GM18858 (cell line): ENCODE results near the gene RPRD1B.

Experiments used
- ATAC-seq: cut with Tn5 transposase; IDR thresholded peaks from one replicate; pipeline ENCODE4 v1.9.1; 2021; ENCODE audit not compliant: unreplicated experiment

The RPRD1B gene, protein sequence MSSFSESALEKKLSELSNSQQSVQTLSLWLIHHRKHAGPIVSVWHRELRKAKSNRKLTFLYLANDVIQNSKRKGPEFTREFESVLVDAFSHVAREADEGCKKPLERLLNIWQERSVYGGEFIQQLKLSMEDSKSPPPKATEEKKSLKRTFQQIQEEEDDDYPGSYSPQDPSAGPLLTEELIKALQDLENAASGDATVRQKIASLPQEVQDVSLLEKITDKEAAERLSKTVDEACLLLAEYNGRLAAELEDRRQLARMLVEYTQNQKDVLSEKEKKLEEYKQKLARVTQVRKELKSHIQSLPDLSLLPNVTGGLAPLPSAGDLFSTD

DNA sequence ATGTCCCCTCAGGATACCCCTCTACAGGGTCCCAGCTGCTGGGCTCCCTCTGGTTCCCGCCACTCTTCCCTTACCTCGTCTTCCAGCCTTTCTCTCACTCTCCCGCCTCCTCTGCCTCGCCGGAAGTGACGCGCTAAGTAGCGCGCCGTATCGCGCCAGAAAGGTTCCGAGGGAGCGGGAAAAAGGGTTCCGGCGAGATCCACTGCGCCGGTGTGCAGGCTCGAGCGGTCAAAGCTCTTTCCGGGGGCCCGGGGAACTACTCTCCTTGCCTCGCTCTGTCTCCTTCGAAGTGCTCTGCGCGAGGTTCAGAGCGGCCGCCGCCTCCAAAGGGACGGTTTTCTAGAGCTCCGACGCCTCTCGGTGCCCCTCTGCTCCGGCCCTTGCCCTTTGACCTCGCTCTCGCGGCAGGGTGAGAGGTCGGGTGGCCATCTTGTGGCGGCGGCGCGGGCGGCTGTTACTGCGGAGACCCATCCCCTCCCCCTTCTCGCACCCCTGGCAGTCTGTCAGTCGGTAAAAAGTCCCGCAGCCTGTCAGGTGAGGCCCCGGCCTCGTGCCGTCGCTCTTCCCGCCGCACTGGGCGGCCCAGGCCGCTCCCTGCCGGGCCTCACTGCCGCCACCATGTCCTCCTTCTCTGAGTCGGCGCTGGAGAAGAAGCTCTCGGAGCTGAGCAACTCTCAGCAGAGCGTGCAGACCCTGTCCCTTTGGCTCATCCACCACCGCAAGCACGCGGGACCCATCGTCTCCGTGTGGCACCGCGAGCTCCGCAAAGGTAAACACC, at the start of gene RPRD1B, which contains the start of gene TTI1:
Gene RPRD1B, plus strand, starts transcription at position 417 of the 778 bp plus-strand sequence. Its CDS starts 202 bp downstream, at position 619.
Gene TTI1, minus strand, starts transcription at position 127 of the 778 bp plus-strand sequence. CDS start 19,640 bp downstream, outside the sequence.
- ATAC-seq, result peak; percentile 65

DNA sequence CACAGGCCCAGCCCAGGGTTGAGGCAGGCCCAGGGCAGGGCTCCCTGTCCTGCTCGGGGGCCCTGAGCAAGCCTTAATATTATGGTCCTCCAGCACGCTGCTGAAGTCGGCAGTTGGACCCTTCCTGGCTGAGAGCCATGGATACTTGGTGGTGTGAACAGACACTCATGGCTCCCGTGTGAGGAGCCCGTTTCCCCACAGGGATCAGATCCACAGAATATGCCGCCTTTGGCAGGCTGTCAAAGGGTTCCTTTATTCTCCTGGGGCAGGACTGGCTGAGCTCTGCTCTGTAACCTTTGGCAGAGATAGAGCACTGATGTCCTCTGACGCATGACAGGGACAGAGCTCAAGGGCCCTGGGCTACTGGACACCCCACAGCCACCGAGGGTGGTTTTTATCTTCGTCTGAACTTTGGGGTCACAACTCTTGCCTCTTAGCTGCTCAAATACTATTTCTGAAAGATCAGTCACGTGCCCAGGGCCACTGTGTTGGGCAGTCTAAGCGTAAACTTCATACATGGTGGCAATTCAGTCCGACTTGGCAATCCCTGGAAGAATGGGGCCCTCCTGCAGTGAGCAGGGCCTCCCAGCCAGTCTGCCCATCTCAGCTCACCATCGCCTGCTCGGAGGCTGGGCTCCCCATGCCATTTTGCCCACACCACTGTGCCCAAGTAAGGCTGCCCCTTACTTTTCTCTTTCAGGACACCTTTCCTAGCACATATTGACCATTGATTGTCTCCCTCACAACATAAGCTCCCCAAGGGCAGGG, 49.3 kb upstream of the RPRD1B start:
- ATAC-seq, result no peak

DNA sequence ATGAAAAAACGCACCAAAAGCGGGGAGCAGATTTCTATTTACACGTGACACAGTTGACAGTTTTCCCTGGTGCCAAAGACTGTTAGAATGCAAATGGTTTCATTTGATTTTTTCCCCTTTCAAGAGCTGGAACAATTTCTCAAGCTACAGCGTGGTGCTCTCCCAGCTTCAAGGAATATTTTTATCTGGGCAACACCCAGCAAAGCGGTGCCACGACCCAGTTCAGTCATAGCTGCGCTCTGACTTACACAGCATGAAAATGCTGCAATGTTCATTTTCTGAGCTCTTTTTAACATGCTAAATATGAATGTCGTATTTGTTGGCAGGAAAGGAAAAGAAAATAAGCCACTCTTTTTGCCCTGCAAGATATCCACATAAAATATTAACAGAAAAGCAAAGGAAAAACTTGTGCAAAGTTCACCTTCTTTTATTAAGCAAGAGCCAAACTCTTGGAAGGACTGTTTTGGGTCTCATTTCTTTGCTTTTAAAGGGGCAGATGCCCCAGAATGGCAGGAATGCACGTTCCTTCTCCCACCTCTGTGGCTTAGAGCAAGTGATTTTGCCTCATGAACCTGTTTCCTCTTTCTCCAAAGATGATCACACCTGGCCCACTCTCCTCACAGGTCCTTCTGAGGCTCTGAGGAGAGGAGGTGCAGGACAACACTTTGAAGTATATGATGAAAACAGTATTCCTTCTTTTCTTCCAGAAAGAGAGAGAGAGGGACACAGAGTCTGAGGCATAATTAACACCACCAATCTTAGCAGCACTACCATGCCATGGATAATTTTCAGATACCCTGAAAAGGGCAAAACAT, 47.3 kb upstream of the RPRD1B start:
- ATAC-seq, result no peak

DNA sequence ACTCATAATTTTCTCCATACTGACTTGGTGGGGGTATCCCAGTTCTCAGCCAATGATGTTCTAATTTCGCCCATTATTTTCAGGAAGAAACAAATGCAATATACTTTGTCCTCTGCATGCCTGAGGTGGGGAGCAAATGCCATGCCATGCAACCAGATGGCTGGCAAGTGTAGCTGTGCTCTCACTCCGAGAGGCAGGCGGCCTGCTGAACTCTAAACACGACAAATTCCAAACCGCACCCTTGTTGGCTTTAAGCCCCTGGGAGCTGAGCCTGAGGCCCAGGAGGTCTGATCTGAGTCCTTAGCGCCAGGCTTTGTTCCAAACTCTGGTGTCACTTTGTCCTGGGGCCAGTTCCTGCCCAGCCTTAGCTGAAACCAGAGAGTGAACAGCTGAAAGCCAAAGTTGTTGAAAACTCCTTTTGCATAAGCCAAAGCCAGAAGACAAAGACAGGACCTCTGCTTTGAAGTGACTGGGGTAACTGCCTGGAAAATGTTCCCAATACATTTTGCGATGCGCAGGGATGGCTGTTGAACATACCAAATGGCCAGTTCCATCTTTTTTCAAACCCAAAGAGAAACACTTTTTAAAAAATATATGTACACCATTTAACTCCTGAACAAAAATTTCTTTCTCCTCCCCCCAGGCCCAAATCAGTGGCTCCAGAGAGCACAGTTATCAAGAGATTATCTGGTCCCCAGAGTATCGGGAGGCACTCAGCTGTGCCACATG, 46.5 kb upstream of the RPRD1B start:
- no peak for ATAC-seq

DNA sequence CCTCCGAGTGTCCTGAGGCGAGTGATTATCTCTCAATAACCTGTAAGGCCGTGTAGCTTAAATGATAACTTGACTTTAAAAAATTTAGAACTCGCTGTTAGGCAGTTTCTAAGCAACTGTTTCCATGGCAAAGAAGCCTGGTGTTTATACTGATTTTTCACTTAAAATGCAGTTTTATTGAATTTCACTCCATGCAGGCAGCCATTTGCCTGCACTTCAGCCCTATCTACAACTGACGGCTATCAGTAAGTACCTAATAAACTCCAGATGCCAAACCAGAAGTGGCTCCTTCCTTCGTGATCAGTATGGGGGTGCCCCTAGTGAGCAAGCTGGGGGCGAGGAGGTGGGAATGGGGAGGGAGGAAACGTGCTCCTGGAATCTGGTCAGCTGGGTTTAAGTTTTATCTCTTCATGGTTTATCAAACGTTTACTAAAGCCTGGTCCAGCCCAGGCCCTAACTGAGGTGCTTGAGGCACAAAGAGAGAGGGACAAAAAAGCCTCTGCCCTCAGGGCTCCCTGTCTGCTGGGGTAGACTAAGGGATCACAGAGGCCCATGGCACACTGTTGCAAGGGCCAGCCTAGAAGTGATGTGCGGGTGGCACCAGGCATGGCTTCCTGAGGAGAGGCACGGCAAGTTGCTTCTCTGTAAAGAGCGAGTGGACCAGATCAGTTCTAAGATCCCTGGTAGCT, 45.8 kb upstream of the RPRD1B start:
- ATAC-seq, result no peak

DNA sequence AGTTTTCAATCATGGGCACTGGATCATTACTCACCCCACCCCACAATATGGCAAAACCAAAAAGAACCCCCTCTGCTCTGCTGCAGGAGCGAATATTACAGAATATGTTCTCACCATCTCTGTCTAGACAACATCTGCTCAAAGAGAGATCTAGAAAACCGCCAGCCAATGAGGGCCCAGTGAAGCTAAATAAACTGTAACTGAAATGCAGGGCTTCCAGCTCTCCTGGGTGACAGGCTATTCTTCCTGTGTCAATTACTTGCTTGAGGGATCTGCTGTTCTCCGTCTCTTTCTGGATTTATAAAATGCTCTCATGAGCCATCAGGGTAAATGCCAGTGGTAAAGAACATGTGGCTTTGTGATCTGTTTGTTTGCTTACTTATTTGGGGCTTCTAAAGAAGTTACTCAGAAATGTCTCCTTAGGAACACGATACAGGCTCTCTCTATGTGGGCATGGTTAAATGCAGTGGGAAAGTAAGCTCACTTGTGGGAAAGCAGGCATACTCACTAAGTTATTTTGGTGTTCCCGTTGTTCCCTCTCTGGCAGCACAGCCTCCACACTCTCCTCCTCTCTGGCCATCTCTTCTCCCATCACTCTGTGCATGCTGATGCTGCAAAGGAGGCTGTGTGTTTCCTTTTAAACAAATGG, 45.1 kb upstream of the RPRD1B start:
- ATAC-seq, result no peak

DNA sequence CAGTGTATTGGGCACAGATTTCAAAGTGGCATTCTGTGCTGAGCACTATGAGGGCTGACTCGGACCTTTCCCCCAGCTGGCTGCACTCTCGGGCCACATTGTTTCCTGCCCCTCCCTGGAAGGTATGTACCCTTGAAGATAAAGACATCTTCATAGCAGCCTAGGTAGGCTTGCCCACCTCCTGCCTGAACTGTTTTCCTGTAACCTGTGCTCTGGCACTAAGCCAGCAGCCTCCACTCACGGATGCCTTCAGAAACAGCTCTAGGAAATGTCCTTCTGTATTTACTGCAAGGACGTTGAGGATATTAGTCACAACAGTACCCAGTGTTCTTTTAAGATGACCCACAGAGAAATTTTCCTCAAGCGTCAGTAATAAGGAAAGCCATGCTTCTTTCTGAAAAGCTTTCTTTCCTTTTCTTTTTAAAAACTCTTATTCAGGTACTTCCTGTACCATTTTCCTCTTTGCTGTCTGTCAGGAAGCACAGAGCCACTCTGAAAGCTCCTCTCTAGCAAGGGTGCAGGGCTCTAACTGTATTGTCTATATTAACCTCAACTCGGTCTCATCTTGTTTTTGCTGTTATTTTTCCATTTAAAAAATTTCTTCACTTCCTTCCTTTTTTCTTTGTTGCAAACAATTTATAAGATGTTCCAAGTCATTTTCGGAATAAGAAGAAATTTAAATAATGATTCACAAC, 43.8 kb upstream of the RPRD1B start:
- no peak for ATAC-seq

DNA sequence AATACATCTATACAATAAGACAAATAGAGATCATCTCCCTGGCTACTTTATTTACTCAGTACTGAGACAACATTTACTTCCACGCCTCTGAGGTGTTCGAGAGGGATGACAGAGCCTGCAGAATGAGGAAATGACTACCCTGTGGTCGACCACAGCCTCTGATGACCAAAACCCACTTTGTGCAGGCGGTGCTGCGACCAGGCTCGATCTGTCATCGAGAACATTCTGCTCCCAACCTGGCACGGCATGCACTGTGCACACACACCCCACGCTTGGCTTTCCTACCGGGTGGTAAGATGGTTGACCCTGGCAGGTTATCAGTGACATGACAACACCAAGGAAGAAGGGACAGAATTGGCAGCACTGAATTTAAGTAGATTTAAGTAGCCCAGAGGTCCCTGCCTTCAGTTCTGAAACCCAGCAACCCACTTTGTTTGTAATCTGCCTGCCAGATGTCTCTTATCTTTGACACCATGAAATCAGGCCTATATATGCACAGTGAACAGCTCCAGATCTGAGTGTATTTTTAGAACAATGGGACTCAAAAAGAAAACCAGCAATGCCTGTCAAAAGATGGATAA, 42.9 kb upstream of the RPRD1B start:
- ATAC-seq, result peak; percentile 83

DNA sequence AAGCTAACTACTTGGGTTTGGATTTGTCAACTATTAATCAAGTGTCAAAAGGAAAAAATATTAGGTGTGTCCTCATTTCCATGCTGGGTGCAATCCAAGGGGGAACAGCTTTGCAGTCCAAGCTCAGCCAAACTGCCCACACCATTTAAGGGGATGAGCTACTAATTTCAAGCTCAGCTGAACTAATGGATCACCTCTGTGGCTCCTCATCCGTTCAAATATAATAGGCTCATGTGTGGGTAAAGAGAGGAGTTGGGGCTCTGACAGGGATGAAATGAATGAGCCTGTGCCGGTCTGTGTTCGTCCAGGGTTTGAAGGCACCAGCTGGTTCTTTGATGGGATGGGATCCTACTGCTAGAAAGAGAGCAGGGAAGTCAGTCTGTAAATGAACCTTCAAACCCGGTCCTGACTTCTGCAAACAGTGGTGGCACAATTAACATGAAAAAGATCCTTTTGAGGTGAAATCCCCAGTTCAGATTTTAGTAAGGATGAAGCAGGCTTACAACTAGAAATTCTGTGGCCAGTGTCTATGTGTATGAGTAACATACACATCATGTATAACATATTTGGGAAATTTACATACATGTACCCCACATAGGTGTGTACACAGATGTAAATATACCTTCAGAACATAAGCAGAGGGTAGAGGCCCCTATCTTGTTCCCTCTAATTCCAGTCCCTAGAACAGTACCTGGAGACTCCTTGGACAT, 42.2 kb upstream of the RPRD1B start:
- ATAC-seq, result no peak

DNA sequence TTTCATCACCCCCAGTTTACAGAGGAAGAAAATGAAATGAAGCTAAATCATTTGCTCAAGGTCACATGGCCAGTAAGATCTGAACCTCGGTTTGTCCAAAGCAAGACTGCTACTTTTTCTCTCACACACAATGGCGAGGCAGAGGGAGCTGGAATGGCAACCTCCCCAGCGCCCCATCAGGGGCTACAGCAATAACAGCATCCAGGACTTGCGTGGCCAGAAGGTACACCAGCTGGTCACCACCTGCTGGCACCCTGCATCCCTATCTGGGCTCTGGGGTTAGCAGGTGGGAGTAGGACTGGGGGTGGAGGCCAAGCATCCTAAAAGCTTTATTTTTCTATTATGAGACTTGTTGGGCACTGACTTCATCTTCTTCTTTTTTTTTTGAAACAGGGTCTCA, 41.6 kb upstream of the RPRD1B start:
- ATAC-seq, result no peak

DNA sequence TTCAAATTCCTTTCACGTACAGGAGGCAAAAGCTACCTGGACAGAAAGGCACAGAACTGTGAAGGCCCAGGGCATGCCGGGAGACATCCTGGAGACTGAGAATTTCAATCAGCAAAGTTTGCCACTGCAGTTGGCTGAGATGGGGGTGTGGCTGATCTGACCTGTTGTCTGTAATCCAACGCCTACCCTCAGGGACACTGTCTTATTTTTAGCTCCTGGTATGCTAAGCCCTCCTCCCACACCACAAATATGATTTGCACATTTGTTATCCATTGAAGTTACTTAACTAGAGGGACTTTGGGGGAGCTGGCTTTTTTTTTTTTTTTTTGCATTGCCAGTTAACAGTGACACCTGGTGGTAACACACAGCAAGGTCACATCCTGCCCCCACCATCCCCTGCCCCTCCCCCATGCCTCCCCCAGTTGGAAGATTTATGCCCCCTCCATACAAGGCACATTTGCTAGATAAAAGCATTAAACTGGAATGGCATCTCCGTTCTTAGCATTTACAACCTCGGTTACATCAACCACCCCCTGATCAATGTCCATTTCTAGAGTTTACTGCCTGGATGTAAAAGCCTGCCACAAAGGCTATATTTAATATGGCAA, 40.6 kb upstream of the RPRD1B start:
- no peak for ATAC-seq

DNA sequence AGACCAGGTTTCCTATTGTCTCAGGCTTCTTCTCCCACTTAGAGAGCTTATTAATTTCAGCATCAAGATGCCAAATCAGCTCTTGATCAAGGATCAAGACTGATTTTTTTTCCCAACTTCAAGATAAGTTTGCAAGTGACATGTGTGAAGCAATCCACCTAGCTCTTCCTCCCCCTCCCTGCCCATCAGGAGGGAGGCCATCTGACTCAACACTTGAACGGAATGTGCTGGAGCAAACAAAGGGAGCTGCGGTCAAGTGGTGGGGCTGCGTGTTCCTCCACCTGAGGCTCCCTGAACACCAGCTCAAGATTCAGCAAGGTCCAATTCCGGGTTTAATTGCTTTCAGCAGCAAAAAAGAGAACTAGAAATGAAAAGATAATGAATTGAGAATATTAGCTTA, 39.0 kb upstream of the RPRD1B start:
- ATAC-seq, result no peak

DNA sequence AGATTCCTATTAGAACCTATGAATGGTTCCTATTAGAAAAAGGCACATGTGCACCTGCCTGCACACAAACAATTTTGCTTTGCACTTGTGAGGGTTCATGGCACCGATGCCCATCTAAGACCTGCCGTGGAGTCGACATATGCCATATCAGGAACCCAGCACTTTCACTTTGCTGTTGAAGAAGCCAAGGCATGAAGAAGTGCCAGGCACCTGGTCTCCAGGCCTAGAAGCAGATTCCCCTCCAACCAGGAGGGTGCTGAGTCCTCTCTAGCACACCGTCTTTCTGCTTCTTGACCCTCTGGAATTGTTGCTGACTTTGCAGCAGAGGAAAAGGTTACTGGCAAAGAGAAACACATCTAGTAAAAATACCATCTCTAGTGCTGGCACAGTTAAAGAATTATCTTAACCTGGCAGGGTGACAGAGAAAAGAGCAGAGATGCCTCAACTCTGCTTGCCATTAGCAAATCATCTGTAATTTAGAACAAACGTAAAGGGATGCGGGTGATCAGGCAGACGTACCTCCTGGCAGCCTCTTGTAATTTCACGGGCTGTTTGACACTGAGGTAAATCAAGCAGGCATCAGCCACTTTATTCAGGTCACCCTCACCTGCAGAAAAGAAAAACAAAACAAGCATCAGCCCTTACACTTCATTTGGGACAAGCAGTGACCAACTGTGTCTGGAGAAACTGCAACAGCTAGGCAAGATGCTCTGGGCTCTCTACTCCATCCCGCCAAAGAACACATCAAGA, 37.5 kb upstream of the RPRD1B start:
- no peak for ATAC-seq

DNA sequence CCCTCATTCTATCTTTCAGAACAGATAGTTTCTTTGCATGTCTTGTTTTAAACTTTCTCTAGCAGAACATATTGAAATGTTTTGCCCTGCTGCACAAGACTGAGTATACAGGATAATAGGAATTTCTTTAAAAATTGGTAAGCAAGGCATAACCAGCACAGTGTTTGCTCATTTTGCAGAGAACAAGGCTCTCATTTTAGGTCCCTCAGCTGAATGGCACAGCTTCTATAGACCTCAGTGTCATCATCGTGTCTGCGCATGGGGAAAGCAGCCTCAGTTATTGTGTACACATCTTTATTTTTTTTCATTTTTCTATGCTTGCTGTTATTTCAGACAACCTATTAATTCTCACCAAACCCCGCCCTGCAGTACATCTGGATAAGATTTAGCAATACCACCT, 36.0 kb upstream of the RPRD1B start:
- no peak for ATAC-seq

DNA sequence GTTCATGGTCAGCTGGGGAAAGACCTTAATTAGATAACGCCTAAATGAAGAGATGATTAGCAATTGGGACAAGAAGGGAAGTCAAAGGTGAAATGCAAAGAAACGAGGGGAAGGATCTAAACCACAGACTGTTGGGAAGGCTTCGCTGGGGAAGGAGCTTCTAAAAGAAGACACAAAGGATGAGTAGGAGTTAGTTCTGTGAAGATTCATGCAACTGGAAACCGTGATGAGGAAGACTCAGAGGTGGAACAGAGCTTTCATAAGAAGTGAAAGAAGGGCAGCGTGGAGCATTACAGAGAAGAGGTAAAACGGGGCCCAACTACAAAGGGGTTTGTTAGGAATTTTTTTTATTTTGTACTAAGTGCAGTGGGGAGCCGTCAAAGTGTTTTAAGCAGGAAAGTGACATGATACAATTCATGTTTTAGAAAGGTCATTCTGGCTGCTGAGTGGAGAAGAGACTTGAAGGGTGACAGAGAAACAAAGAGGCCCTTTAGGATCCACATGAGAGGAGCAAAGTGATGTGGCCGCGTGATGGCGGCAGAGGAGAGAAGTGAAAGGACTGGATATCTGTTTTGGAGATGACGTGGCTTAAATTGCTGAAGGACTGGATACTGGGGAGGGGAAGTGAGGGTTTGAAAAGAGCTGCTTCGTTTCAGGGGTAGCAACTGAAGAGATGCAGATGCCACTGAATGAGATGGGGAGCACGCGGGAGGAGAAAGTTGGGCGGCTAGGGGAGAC, 33.9 kb upstream of the RPRD1B start:
- ATAC-seq, result no peak

DNA sequence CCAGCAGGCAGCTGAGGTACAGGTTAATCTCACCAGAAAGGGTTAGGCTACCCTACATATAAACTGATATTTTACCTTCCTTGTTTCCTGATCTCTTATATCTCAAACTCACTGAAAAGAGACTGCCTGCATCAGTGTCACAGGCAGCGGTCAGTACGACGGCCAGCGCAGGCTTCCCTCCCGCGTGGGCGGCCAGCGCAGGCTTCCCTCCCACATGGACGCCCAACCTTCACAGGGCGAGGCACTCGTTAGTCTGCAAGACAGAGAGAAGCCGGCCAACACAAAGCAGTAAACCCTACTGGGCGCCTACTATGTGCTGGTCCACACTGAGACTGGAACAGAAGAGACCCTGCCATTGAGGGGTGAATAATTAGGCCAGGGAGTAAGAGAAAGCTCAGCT, 33.3 kb upstream of the RPRD1B start:
- ATAC-seq, result no peak
